Vagina (tissue), 2 donors: ENCODE data around the gene TRMT61A.

ENCODE experiments used
- POLR2A ChIP-seq, 2 donors: fragments of 450-650 bp; IDR thresholded peaks; one replicate each; pipeline ENCODE4 v1.6.1; 2017; ENCODE audit warnings: antibody characterized with exemption in 2 of 2, mild to moderate bottlenecking in 2 of 2, moderate library complexity in 2 of 2
- POLR2AphosphoS5 ChIP-seq, 2 donors: sonication (generic); formaldehyde crosslinking; IDR thresholded peaks; one replicate each; pipeline ENCODE4 v1.9.0; 2017; ENCODE audit warnings: antibody characterized with exemption in 2 of 2, mild to moderate bottlenecking in 2 of 2, low read depth in 1 of 2; ENCODE audit not compliant: insufficient read depth in 1 of 2
- TF ChIP-seq, protein P1 (sequence below), 3 experiments: fragments of 450-650 bp in 2 of 3; fragments of 200-600 bp in 1 of 3; sonication (generic) in 1 of 3; IDR thresholded peaks; one replicate each; pipeline ENCODE4 v1.5.1; 2017 to 2019; ENCODE audit warnings: antibody characterized with exemption in 3 of 3, mild to moderate bottlenecking in 2 of 3, moderate library complexity in 2 of 3

DNA sequence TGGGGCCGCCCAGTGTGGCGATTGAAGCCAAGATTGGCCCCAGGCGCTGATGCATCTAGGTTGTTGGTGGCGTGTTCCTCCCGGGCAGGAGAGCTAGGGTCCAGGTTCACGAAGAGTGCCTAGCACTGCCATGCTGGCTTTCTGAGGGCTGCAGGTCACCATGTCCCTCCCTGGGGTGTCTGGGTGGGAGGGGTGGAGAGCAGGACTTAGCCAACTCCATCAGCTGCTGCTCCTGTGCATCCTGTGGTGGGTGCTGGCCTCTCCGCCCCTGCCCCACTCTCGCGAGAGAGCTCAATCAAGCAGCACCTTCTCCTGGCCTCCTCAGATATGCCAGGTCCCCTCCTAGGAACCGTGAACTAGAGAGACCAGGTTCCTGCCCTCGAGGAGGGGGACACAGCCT, 1.8 kb downstream of the TRMT61A start:
- TF ChIP-seq, protein P1, sequence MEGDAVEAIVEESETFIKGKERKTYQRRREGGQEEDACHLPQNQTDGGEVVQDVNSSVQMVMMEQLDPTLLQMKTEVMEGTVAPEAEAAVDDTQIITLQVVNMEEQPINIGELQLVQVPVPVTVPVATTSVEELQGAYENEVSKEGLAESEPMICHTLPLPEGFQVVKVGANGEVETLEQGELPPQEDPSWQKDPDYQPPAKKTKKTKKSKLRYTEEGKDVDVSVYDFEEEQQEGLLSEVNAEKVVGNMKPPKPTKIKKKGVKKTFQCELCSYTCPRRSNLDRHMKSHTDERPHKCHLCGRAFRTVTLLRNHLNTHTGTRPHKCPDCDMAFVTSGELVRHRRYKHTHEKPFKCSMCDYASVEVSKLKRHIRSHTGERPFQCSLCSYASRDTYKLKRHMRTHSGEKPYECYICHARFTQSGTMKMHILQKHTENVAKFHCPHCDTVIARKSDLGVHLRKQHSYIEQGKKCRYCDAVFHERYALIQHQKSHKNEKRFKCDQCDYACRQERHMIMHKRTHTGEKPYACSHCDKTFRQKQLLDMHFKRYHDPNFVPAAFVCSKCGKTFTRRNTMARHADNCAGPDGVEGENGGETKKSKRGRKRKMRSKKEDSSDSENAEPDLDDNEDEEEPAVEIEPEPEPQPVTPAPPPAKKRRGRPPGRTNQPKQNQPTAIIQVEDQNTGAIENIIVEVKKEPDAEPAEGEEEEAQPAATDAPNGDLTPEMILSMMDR (IDR thresholded peaks at IDR 0.05) = no peak
- TF ChIP-seq POLR2A (IDR thresholded peaks at IDR 0.05) (no peak), POLR2AphosphoS5 (IDR thresholded peaks at IDR 0.05; ENCODE audit: insufficient read depth in 1 of 2, low read depth in 1 of 2) (no peak)
